Sigmoid colon (tissue), 4 donors: ENCODE results near the gene PIK3IP1.

Experiments used
- EP300 ChIP-seq, 4 donors: sonication (generic); formaldehyde crosslinking; IDR thresholded peaks; one replicate each; pipeline ENCODE4 v1.6.1; 2017; ENCODE audit warnings: antibody characterized with exemption in 4 of 4
- POLR2A ChIP-seq, 2 donors: fragments of 450-650 bp; IDR thresholded peaks; one replicate each; pipeline ENCODE4 v1.6.1; 2016; ENCODE audit warnings: antibody characterized with exemption in 2 of 2, mild to moderate bottlenecking in 2 of 2, moderate library complexity in 2 of 2
- POLR2AphosphoS5 ChIP-seq, 4 donors: sonication (generic); formaldehyde crosslinking; IDR thresholded peaks; one replicate each; pipeline ENCODE4 v1.6.1; 2017; ENCODE audit warnings: antibody characterized with exemption in 4 of 4
- TF ChIP-seq, protein P1 (sequence below), 4 experiments: fragments of 450-650 bp in 3 of 4; fragments of 200-600 bp in 1 of 4; IDR thresholded peaks; one replicate each; pipeline ENCODE4 v1.5.1; 2016 to 2019; ENCODE audit warnings: antibody characterized with exemption in 4 of 4, mild to moderate bottlenecking in 3 of 4, moderate library complexity in 2 of 4

DNA sequence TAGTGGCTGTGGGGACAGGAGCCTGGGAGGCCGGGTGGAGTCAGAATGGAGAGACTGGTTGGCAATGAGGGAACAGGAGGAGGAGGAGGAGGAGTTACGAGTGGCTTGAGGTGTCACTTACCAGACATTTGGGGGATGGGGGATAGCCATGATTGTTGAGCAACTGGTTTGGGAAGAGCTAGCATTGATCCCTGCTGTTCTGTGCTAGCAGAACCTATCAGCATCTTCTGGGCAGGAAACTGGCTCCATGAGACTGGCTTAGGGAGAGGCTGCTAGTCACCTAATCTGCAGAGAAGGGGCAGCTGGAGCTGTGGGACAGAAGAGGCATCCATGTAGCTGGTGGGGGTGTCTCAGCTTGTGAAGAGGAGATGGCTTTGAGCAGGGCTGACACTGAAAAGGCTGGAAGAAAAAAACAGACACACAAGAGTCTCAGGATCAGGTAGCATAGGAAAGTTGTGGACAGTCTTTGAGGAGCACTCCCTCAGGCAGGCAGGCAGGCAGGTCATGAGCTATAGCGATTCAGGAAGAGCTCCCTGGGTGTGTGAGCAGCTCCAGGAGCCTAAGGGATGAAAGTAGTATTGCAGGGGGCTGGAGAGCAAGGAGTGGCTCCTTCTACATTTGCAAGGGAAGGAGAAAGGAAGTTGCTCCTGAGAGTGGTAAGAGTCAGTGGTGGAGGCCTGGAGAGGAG is 22.3 kb downstream of the PIK3IP1 start:
- TF ChIP-seq, protein P1, sequence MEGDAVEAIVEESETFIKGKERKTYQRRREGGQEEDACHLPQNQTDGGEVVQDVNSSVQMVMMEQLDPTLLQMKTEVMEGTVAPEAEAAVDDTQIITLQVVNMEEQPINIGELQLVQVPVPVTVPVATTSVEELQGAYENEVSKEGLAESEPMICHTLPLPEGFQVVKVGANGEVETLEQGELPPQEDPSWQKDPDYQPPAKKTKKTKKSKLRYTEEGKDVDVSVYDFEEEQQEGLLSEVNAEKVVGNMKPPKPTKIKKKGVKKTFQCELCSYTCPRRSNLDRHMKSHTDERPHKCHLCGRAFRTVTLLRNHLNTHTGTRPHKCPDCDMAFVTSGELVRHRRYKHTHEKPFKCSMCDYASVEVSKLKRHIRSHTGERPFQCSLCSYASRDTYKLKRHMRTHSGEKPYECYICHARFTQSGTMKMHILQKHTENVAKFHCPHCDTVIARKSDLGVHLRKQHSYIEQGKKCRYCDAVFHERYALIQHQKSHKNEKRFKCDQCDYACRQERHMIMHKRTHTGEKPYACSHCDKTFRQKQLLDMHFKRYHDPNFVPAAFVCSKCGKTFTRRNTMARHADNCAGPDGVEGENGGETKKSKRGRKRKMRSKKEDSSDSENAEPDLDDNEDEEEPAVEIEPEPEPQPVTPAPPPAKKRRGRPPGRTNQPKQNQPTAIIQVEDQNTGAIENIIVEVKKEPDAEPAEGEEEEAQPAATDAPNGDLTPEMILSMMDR (IDR thresholded peaks at IDR 0.05) = no peak
- TF ChIP-seq POLR2AphosphoS5 (IDR thresholded peaks at IDR 0.05) = no peak
- no peak for TF ChIP-seq POLR2A (IDR thresholded peaks at IDR 0.05)
- TF ChIP-seq EP300 (IDR thresholded peaks at IDR 0.05) = no peak
